ENCODE data around the gene TCEAL6.
A peak's percentile ranks its signal among the peaks of the same experiment; 100 is the strongest.
"Not testable (repeated sequence)": the region's sequence is repeated elsewhere in the genome, so short reads cannot be mapped to it uniquely, and the experiment has no call there.

Gene TCEAL6

DNA sequence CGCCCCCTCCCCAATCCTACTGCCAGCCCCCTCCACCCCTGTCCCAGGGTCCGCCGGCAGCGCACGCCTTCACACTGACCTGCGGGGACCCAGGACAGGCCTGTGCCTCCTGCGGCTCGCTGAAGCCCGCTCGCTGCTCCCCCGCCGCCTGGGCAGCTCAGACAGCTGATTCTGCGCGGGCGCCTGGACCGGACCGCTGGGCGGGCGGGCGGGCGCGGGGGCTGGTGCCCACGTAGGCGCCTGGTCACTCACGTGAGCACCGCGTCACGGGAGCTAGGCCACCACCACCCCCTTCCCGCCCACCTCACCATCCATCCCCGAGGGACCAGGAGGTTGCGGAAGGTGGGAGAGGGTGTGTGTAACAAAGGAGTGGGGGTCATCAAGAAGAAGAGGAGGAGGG lies at the start of gene TCEAL6:
TCEAL6 (minus strand) TSS at position 208 of the 400 bp plus-strand sequence.
- not testable (repeated sequence) for DNase-seq (ENCODE audit: low read depth in 3 of 3, low spot score in 1 of 3)

DNA sequence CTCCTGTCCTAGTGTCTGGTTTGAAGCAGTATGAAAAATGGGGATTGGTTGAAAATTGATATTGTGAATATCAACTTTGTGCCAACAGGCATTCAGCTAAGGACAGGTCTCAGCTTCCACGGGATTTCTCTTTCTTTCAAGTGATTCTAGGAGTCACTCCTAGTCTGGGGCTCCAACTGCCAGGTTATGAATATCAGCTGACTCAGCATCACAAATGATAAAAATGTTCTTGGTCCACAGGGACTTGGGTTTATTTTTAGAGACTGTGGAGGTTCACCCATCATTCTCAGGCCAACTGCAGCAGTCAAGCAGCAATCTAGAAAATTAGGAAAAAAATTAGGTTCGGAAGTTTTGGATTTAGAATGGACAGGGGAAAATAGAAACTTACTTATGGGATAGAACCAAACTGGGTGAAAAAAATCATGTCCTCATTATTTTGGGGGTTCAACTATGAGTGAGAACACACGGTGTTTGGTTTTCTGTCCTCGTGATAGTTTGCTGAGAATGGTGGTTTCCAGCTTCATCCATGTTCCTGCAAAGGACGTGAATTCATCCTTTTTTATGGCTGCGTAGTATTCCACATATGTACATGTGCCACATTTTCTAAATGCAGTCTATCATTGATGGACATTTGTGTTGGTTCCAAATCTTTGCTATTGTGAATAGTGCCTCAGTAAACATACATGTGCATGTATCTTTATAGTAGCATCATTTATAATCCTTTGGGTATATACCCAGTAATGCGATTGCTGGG lies 43.9 kb upstream of the TCEAL6 start:
- no peak for DNase-seq (ENCODE audit: low read depth in 3 of 3, low spot score in 1 of 3)

DNA sequence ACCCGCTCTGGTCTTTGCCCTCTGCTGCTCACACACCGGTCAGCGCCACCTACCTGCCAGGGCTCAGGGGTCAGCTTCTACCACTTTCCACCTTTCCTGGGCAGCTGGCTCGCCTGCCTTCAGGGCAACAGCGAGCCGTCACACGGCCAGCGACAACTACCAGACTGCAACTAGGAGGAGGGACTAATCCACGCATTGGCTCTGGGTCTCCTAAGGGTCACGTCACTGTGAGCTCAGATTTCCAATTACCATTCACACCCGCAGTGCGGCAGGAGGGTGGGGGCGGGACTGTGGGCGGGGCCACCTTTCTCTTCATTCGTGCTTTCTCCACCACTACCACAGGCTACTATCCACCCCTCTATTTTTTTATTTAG lies 13.5 kb upstream of the TCEAL6 start, which contains the start of gene BEX5:
BEX5 (minus strand) TSS at position 172 of the 374 bp plus-strand sequence. CDS start 1,712 bp downstream, outside the sequence.
- DNase-seq (ENCODE audit: low read depth in 3 of 3, low spot score in 1 of 3): peak in 2 of 3 donors; percentile 25 to 26

DNA sequence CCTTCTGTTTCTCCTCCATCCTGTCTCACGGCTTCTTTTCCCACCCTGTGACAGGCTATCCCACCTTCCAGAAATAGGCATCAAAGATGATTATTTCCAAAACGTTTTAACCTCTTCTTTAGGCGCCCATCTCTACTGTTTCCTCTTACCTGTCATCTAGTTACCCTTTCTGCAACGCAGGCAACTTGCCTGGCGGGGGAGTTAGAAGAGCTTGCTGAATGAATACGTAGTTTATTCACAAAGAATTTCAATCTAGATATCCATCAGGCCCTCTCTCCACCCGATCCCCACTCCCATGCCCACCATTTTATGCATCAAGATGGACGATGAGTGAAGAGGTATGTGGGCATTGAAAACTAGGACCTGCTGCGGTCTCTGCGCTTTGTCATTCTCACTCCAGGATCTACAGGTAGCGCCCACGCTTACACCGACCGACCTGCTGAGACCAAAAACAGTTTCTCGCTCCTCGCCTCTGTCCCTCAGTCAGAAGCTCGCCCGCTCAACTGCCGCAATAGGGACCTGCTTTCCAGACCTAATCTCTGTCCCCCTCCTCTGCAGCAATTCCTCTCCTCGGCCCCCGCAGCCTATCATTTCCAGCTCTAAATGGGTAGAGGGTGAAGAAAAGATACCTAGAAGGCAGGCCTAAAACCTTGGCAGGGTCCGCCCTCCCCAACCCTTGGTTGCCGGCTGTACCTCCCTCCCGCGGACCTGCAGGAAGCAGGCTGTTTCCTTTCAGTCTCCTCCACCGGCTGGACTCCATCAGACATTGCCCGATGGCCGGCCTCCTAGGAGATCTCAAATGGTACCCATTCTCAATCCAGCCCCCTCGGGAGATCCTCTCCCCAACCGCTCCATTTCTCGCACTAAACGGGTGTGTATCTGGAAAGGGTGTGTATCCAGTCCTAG lies 12.9 kb upstream of the TCEAL6 start:
- no peak for DNase-seq (ENCODE audit: low read depth in 3 of 3, low spot score in 1 of 3)

DNA sequence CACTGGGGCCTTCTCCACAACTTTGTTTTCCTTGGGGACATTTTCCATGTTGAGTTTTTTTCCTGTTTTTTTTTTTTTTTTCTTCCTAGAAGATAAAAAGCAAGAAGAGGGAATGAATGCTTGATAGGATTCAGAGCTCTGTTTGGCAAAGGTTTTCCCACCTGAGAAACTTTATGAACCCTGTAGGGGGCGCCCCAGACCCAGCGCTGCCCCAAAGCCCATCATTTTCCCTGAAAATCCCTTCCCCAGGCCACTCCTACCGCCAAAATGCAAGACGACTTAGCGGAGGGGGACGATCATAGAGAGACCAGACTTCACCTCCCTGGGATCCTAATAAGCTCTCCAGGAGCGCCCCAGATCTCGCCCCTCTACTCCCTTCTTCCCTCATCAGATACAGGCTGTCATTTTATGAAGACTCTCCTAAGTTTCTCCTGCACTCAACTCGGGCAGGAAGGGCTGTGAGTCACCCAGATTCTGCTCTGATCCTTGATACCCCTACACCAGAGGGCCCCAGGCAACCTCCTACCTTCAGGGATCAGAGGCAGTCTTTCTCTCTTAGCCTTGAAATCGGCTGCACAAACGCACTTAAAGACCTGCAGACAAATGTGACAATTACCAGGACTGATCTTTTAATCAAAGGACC lies 12.1 kb upstream of the TCEAL6 start:
- no peak for DNase-seq (ENCODE audit: low read depth in 3 of 3, low spot score in 1 of 3)

DNA sequence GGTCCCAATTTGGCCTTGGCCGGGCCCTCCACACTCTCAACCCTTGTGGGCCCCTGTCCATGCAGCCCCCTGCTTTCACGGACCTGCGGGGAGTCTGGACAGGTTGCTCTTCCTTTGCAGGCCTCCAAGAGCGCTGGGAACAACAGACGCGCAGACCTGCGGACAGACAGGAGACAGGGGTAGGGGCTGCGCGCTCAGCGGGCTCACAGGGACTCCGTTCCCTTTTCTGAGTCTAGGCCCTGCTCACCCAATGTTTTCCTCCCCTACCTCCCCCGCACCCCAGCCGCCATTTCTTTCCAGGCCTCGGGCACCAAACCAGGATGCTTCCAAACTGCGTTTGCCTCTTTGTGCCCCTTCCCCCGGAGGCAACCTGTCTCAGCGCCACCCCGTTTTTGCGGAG lies 650 bp downstream of the TCEAL6 start:
- not testable (repeated sequence) for DNase-seq (ENCODE audit: low read depth in 3 of 3, low spot score in 1 of 3)

DNA sequence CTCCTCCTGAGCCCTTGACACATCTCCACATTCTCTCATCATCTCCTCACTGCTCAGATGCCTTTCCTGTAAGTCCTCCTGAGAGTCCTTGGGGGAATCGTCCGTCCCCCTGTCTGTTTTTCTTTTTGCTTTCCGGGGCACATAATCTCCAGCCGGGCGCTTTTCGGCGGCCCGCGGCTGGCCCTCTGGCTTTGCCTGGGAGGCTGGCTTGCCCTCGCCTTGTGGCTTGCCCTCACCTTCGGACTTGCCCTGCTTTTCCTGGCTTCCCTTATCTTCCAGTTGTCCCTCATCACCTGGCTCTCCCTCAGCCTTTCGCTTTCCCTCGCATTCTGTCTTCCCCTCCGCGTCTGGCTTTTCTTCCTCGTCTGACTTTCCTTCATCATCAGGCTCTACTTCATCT lies 1.4 kb downstream of the TCEAL6 start:
- DNase-seq (ENCODE audit: low read depth in 3 of 3, low spot score in 1 of 3): not testable (repeated sequence)

DNA sequence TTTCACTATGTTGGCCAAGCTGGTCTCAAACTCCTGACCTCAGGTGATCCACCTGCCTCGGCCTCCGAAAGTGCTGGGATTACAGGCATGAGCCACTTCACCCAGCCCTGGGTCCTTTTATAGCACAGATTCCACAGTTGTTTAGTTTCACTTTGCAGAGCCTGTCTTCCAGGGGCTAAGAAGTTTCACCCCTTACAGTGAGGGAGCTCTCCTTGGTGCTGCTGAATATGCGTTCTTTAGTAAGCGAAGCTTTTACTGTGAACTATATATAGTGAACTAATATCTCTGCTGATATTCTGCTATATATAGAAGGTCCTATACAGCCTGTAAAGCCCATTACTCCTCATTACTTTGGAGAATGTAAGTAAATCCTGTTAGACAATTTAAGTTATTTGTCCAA lies 4.2 kb downstream of the TCEAL6 start:
- no peak for DNase-seq (ENCODE audit: low read depth in 3 of 3, low spot score in 1 of 3)

DNA sequence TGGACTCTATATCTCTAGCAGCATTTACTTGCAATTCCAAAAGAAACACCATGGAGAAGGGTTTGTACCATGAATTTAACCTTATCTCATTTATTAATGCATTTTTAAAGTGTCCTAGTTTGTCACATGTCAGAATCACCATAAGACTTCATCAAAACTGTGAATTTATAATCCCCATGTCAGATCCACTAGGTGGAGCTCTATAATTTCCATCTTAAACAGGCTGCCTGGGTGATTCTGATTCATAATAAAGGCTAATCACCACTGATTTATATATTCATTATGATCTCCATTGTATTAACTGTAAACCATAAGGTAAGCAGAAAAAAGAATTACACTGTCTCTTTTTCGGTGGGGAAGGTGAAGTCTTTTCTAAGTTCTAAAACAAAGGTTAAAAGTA lies 12.8 kb downstream of the TCEAL6 start:
- no peak for DNase-seq (ENCODE audit: low read depth in 3 of 3, low spot score in 1 of 3)

DNA sequence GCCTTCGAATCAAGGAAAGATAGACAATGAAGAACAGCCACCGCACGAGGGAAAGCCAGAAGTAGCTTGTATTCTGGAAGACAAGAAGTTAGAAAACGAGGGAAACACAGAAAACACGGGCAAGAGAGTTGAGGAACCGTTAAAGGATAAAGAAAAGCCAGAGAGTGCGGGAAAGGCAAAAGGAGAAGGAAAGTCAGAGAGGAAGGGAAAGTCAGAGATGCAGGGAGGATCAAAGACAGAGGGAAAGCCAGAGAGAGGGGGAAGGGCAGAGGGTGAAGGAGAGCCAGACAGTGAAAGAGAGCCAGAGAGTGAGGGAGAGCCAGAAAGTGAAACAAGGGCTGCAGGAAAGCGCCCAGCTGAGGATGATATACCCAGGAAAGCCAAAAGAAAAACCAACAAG lies 15.4 kb downstream of the TCEAL6 start:
- no peak for DNase-seq (ENCODE audit: low read depth in 3 of 3, low spot score in 1 of 3)

DNA sequence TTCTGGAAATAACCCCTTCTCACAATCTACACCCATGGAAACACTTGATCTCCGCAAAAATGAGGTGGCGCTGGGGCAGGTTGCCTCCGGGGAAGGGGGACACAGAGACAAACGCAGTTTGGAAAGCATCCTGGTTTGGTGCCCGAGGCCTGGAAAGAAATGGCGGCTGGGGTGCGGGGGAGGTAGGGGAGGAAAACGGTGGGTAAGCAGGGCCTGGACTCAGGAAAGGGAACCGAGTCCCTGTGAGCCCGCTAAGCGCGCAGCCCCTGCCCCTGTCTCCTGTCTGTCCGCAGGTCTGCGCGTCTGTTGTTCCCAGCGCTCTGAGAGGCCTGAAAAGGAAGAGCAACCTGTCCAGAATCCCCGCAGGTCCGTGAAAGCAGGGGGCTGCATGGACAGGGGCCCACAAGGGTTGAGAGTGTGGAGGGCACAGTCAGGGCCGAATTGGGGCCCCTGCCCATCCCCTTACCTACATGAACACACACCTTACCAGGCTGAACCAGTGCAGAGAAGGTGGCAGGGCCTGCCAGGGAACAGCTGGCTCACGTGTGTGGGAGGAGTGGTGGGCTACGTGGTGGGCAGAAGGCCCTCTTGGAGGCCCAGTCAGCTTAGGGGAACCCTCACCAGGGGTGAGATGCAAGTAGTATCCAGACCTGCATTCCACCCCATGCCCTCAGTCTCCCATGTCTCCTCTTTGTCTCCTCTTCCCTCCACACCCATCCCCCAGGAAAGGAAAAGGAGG lies 16.0 kb downstream of the TCEAL6 start:
- DNase-seq (ENCODE audit: low read depth in 3 of 3, low spot score in 1 of 3): not testable (repeated sequence)

DNA sequence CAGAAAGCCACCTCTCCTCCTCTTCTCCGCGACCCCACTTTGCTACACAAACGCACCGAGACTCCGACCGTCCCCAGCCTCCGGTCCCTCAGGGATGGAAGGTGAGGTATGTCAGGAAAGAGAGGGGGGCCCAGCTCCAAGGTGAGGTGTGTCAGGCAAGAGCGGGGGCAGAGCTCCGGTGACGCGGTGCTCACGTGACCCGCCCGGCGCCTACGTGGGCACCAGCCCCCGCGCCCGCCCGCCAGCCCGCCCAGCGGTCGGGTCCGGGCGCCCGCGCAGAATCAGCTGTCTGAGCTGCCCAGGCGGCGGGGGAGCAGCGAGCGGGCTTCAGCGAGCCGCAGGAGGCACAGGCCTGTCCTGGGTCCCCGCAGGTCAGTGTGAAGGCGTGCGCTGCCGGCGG lies 16.8 kb downstream of the TCEAL6 start, which contains the start of gene TCEAL2:
TCEAL2 (plus strand) TSS at position 244 of the 400 bp plus-strand sequence. CDS start 1,152 bp downstream, outside the sequence.
- DNase-seq (ENCODE audit: low read depth in 3 of 3, low spot score in 1 of 3): not testable (repeated sequence)

DNA sequence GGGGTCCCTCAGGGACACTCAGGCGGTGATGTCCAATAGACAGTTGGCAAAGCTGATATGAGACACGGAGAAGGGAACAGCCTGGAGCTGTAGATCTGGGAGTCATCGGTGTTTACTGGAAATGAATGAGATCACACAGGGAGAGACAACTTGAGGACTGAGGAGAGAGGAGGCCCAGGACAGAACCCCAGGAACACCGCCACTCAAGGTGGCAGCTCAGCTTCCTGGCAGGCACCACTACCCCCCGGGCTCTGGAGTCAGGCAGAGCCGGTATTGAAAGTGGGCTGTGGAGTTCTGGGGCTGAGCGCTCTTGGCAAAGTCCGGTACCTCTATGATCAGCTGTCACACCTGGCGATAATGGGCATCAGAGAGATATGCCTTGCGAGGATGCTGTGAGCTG lies 17.3 kb downstream of the TCEAL6 start:
- not testable (repeated sequence) for DNase-seq (ENCODE audit: low read depth in 3 of 3, low spot score in 1 of 3)

DNA sequence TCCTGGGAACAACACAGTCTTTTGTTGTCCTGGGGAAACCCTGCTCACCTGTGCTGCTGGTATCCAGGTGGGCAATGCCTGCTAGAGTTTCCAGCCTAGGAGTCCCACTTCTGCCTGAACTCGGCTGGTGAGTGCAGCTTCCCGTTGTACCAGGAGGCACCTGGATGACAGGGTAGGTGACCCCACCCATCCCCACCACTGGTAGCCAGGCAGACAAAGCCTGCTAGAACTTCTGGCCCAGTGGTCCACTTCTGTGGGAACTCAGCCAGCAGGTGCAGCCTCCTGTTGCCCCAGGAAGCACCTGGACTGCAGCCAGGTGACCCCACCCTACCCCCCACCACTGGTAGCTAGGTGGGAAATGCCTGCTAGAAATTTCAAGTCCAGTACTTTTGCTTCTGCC lies 26.5 kb downstream of the TCEAL6 start:
- no peak for DNase-seq (ENCODE audit: low read depth in 3 of 3, low spot score in 1 of 3)

DNA sequence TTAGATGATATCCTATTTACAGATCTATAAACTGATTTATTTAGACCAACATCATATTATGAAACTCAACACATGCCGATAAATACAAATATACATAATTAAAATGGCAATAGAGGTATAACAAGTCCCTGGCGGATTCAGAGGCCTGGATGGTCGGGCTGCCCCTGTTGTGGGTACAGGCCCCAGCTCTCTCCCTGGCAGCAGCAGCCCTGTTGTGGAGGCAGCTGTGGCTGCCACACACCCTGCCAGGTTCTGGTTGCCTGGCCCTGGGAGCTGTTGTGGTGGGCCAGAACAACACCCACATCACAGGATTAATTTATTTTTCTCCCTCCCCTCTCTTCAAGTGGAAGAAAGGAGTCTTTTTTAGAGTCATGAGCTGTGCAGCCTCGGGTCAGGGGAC lies 28.9 kb downstream of the TCEAL6 start:
- no peak for DNase-seq (ENCODE audit: low read depth in 3 of 3, low spot score in 1 of 3)

All from stimulated activated CD4-positive, alpha-beta T cell treated with anti-CD3 and anti-CD28 coated beads, TNF-alpha, amount 100 ng/mL, for 1 hour (primary cell).